Upper lobe of left lung (tissue), 6 donors: Measurements from ENCODE around the gene BPIFA3. TPM values are rescaled to one million over a fixed set of nuclear protein-coding genes. Genes with fewer than 3 reads are reported as not detected.
"Not testable (repeated sequence)": the region's sequence is repeated elsewhere in the genome, so short reads cannot be mapped to it uniquely, and the experiment has no call there.

Source experiments
- ATAC-seq, 2 donors: fragments of 200-7000 bp; cut with Tn5 transposase; one replicate each; pipeline ENCODE4 v1.9.1; 2022; ENCODE audit warnings: mild to moderate bottlenecking in 2 of 2, moderate library complexity in 2 of 2; ENCODE audit not compliant: low FRiP score in 2 of 2
- DNase-seq, 2 donors: peaks; one replicate each; pipeline ENCODE4 v3.0.0-alpha.2; 2019 to 2020
- H3K27ac ChIP-seq, 4 donors: fragments of 200-600 bp; sonication (generic); one replicate each; pipeline ENCODE4 v1.5.1; 2016 to 2019
- H3K27me3 ChIP-seq, 4 donors: fragments of 200-600 bp; sonication (generic); one replicate each; pipeline ENCODE4 v1.5.1; 2017 to 2019
- H3K36me3 ChIP-seq, 4 donors: fragments of 200-600 bp; sonication (generic); one replicate each; pipeline ENCODE4 v1.5.1; 2016 to 2019
- H3K4me1 ChIP-seq, 4 donors: fragments of 200-600 bp; sonication (generic); one replicate each; pipeline ENCODE4 v1.5.1; 2018 to 2019
- H3K4me3 ChIP-seq, 4 donors: fragments of 200-600 bp; sonication (generic); one replicate each; pipeline ENCODE4 v1.5.1; 2017 to 2019; ENCODE audit warnings: mild to moderate bottlenecking in 2 of 4, moderate library complexity in 1 of 4
- H3K9me3 ChIP-seq, 4 donors: fragments of 200-600 bp; sonication (generic); one replicate each; pipeline ENCODE4 v1.5.1; 2018 to 2019
- CTCF ChIP-seq, 6 experiments: fragments of 450-650 bp in 4 of 6; fragments of 200-600 bp in 2 of 6; sonication (generic) in 2 of 6; IDR thresholded peaks; one replicate each; pipeline ENCODE4 v1.5.1; 2016 to 2019; ENCODE audit warnings: antibody characterized with exemption in 6 of 6
- EP300 ChIP-seq, 4 donors: sonication (generic); formaldehyde crosslinking; IDR thresholded peaks; one replicate each; pipeline ENCODE4 v1.5.1; 2017; ENCODE audit warnings: antibody characterized with exemption in 4 of 4, control low read depth in 2 of 4
- POLR2A ChIP-seq, 4 donors: fragments of 450-650 bp; IDR thresholded peaks; one replicate each; pipeline ENCODE4 v1.5.1; 2016 to 2017; ENCODE audit warnings: antibody characterized with exemption in 4 of 4, mild to moderate bottlenecking in 2 of 4
- POLR2AphosphoS5 ChIP-seq, 2 donors: sonication (generic); formaldehyde crosslinking; IDR thresholded peaks; one replicate each; pipeline ENCODE4 v1.5.1; 2017; ENCODE audit warnings: antibody characterized with exemption in 2 of 2
- WGBS, 2 donors: methylation state at CpG; one replicate each; pipeline ENCODE4 v1.1.5; 2017 to 2018; 5-methylcytosine and 5-hydroxymethylcytosine counted together
- total RNA-seq, 6 donors: library from RNA; depleted of rRNA in 4 of 6; stranded (reverse); fragments of >200 nt in 4 of 6; gene quantifications; one replicate each; pipeline versions ENCODE4 v1.1.0 to v1.2.1, GENCODE V29; 2016 to 2021
- donor health status: DM: no; HTN: no; CAD: no; lungs with moderate emphysema.
- donor health status: DM: no; HTN: yes; CAD: no; lungs with severe emphysema.

Gene BPIFA3
- total RNA-seq, 6 donors from 2014 or later = not detected

GRCh38 chr20:33183312-33183711 lies 33.8 kb upstream of the BPIFA3 start:
- WGBS, 2 donors = 83 to 86% methylated on average over 2 of the region's 2 CpGs

GRCh38 chr20:33185031-33185590 lies 32.0 kb upstream of the BPIFA3 start:
- H3K27ac ChIP-seq, ATAC-seq: not testable (repeated sequence)
- peak in 1 of 2 donors; percentile 66 for DNase-seq

More at GRCh38 chr20:33183312-33183711, 33.8 kb upstream of the BPIFA3 start:
- Histone ChIP-seq H3K36me3 (no peaks in the 10 kb centered on the region), H3K9me3 (no peaks in the 10 kb centered on the region), H3K4me3 (no peak overlapping the region), H3K4me1 (no peaks in the 10 kb centered on the region), H3K27ac (no peak overlapping the region), H3K27me3 (no peaks in the 10 kb centered on the region)
- DNase-seq = no peak
- TF ChIP-seq POLR2AphosphoS5 (IDR thresholded peaks at IDR 0.05) (no peak), POLR2A (IDR thresholded peaks at IDR 0.05) (no peak), EP300 (IDR thresholded peaks at IDR 0.05) (no peak), CTCF (IDR thresholded peaks at IDR 0.05) (no peak)
- no peak for ATAC-seq

GRCh38 chr20:33187491-33187890 lies 29.7 kb upstream of the BPIFA3 start:
- Histone ChIP-seq H3K36me3 (no peaks in the 10 kb centered on the region), H3K4me1 (peaks cover 0 to 10% (median 2%) of the 10 kb centered on the region in 4 donors), H3K4me3 (no peak overlapping the region), H3K27me3 (no peaks in the 10 kb centered on the region), H3K9me3 (no peaks in the 10 kb centered on the region), H3K27ac (no peak overlapping the region)
- 78% methylated on average over 4 of the region's 4 CpGs for WGBS, 2 donors
- TF ChIP-seq POLR2A (IDR thresholded peaks at IDR 0.05) = no peak
- DNase-seq = no peak
- ATAC-seq = no peak

More at GRCh38 chr20:33185031-33185590, 32.0 kb upstream of the BPIFA3 start:
- not testable (repeated sequence) for H3K36me3 ChIP-seq, H3K27me3 ChIP-seq, H3K9me3 ChIP-seq, H3K4me3 ChIP-seq, H3K4me1 ChIP-seq
- WGBS, 2 donors = 92 to 93% methylated on average over 8 to 9 of the region's 40 CpGs

- Histone ChIP-seq H3K27me3 (no peaks in the 10 kb centered on the region), H3K27ac (no peak overlapping the region), H3K36me3 (no peaks in the 10 kb centered on the region), H3K4me3 (no peak overlapping the region), H3K4me1 (peaks cover 0 to 10% (median 2%) of the 10 kb centered on the region in 4 donors), H3K9me3 (no peaks in the 10 kb centered on the region)
- ATAC-seq (no peak), DNase-seq (no peak)
- TF ChIP-seq POLR2AphosphoS5 (IDR thresholded peaks at IDR 0.05) = no peak
- TF ChIP-seq POLR2A (IDR thresholded peaks at IDR 0.05) = no peak
- TF ChIP-seq CTCF (IDR thresholded peaks at IDR 0.05) = no peak
- no peak for TF ChIP-seq EP300 (IDR thresholded peaks at IDR 0.05)
- WGBS, 2 donors = 90% methylated on average over 9 of the region's 9 CpGs
Observed at GRCh38 chr20:33188421-33188820, 28.7 kb upstream of the BPIFA3 start.

GRCh38 chr20:33191484-33191883 lies 25.7 kb upstream of the BPIFA3 start:
- H3K27me3 ChIP-seq = no peaks in the 10 kb centered on the region
- peaks cover 0 to 10% (median 2%) of the 10 kb centered on the region in 4 donors for H3K4me1 ChIP-seq
- no peaks in the 10 kb centered on the region for H3K9me3 ChIP-seq
- ATAC-seq = no peak
- no peak overlapping the region for H3K4me3 ChIP-seq
- WGBS, 2 donors = 29 to 36% methylated on average over 3 of the region's 3 CpGs
- H3K36me3 ChIP-seq = no peaks in the 10 kb centered on the region
- TF ChIP-seq POLR2AphosphoS5 (IDR thresholded peaks at IDR 0.05) (no peak), POLR2A (IDR thresholded peaks at IDR 0.05) (no peak), EP300 (IDR thresholded peaks at IDR 0.05) (no peak), CTCF (IDR thresholded peaks at IDR 0.05) (no peak)
- no peak for DNase-seq
- no peak overlapping the region for H3K27ac ChIP-seq

GRCh38 chr20:33191955-33192354 lies 25.2 kb upstream of the BPIFA3 start:
- no peak for DNase-seq
- WGBS, 2 donors = 53 to 65% methylated on average over 1 of the region's 1 CpG
- H3K9me3 ChIP-seq = no peaks in the 10 kb centered on the region
- H3K4me1 ChIP-seq = peaks cover 0 to 10% (median 2%) of the 10 kb centered on the region in 4 donors
- no peak overlapping the region for H3K27ac ChIP-seq
- H3K27me3 ChIP-seq = no peaks in the 10 kb centered on the region
- no peak overlapping the region for H3K4me3 ChIP-seq
- TF ChIP-seq POLR2AphosphoS5 (IDR thresholded peaks at IDR 0.05) (no peak), POLR2A (IDR thresholded peaks at IDR 0.05) (no peak), CTCF (IDR thresholded peaks at IDR 0.05) (no peak), EP300 (IDR thresholded peaks at IDR 0.05) (no peak)
- ATAC-seq = no peak
- no peaks in the 10 kb centered on the region for H3K36me3 ChIP-seq
